ENCODE measurements around the gene COX7A1. TPM values are rescaled to one million over a fixed set of nuclear protein-coding genes. Genes with fewer than 3 reads are reported as not detected.

The COX7A1 gene
- total RNA-seq, 1 experiment from 2014 or later, result not detected

GRCh38 chr19:36150586-36150985, 1.7 kb downstream of the COX7A1 start:
- Histone ChIP-seq H3K27me3 (replicated peaks; ENCODE audit: control insufficient read depth, insufficient read depth, low read length) (no peaks in the 10 kb centered on the region), H3K4me1 (no peaks in the 10 kb centered on the region), H3K9me3 (no peaks in the 10 kb centered on the region), H3K36me3 (ENCODE audit: control insufficient read depth, insufficient read depth, low read length) (peaks cover 6% of the 10 kb centered on the region), H3K4me3 (ENCODE audit: low read depth, low read length) (no peak overlapping the region)
- Mint-ChIP-seq H3K4me1 (ENCODE audit: low read depth, unreplicated experiment) (peaks cover 3% of the 10 kb centered on the region), H3K27me3 (ENCODE audit: insufficient read depth, unreplicated experiment) (no peaks in the 10 kb centered on the region), H3K9me3 (ENCODE audit: unreplicated experiment) (no peaks in the 10 kb centered on the region), H3K36me3 (ENCODE audit: insufficient read depth, unreplicated experiment) (peaks cover 73% of the 10 kb centered on the region), H3K27ac (ENCODE audit: unreplicated experiment) (no peak overlapping the region), H3K4me3 (ENCODE audit: unreplicated experiment) (no peak overlapping the region)
- POLR2A ChIA-PET, result no interaction called here
- TF ChIP-seq, protein P1, sequence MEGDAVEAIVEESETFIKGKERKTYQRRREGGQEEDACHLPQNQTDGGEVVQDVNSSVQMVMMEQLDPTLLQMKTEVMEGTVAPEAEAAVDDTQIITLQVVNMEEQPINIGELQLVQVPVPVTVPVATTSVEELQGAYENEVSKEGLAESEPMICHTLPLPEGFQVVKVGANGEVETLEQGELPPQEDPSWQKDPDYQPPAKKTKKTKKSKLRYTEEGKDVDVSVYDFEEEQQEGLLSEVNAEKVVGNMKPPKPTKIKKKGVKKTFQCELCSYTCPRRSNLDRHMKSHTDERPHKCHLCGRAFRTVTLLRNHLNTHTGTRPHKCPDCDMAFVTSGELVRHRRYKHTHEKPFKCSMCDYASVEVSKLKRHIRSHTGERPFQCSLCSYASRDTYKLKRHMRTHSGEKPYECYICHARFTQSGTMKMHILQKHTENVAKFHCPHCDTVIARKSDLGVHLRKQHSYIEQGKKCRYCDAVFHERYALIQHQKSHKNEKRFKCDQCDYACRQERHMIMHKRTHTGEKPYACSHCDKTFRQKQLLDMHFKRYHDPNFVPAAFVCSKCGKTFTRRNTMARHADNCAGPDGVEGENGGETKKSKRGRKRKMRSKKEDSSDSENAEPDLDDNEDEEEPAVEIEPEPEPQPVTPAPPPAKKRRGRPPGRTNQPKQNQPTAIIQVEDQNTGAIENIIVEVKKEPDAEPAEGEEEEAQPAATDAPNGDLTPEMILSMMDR (IDR thresholded peaks at IDR 0.05; ENCODE audit: insufficient read depth in 1 of 2, low read depth in 1 of 2, low read length in 1 of 2, severe bottlenecking in 1 of 2, unreplicated experiment in 1 of 2), result no peak
- intact Hi-C loops (cut with micrococcal nuclease; ENCODE audit: unreplicated experiment), result no loop called here
- no TSS peak for BruUV-seq (replicated peaks)
- DNase-seq, result no peak
- CTCF ChIA-PET, result interaction anchor here (0.6 to 1.3 kb wide), 2 partner anchors 19 to 330 kb away, joined by 3 to 4 read pairs; no protein-coding TSS in a partner anchor

DNA sequence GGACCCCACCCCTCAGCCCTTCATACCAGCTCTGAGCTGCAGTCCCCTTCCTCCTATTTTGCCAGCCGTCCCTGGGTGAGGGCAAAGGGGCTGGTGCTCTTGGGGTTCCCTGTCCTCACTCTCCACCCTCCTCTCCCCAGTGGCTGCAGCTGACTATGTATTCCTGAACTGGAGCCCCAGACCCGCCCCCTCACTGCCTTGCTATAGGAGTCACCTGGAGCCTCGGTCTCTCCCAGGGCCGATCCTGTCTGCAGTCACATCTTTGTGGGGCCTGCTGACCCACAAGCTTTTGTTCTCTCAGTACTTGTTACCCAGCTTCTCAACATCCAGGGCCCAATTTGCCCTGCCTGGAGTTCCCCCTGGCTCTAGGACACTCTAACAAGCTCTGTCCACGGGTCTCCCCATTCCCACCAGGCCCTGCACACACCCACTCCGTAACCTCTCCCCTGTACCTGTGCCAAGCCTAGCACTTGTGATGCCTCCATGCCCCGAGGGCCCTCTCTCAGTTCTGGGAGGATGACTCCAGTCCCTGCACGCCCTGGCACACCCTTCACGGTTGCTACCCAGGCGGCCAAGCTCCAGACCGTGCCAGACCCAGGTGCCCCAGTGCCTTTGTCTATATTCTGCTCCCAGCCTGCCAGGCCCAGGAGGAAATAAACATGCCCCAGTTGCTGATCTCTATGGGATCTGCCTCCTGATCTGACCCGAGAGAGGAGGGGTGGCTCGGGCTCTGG, 2.4 kb downstream of the COX7A1 start:
- Mint-ChIP-seq H3K4me3 (ENCODE audit: unreplicated experiment) (no peak overlapping the region), H3K27ac (ENCODE audit: unreplicated experiment) (no peak overlapping the region), H3K36me3 (ENCODE audit: insufficient read depth, unreplicated experiment) (peaks cover 71% of the 10 kb centered on the region), H3K9me3 (ENCODE audit: unreplicated experiment) (no peaks in the 10 kb centered on the region), H3K27me3 (ENCODE audit: insufficient read depth, unreplicated experiment) (no peaks in the 10 kb centered on the region), H3K4me1 (ENCODE audit: low read depth, unreplicated experiment) (no peaks in the 10 kb centered on the region)
- intact Hi-C loops (cut with micrococcal nuclease; ENCODE audit: unreplicated experiment), result no loop called here
- DNase-seq, result no peak
- H3K27me3 ChIP-seq (replicated peaks; ENCODE audit: control insufficient read depth, insufficient read depth, low read length), result no peaks in the 10 kb centered on the region
- no peaks in the 10 kb centered on the region for H3K4me1 ChIP-seq
- H3K9me3 ChIP-seq, result no peaks in the 10 kb centered on the region
- H3K4me3 ChIP-seq (ENCODE audit: low read depth, low read length), result no peak overlapping the region
- H3K36me3 ChIP-seq (ENCODE audit: control insufficient read depth, insufficient read depth, low read length), result peaks cover 7% of the 10 kb centered on the region
- TSS peak; percentile 69 for BruUV-seq (replicated peaks)
- ChIA-PET CTCF (no interaction called here), POLR2A (no interaction called here)
- TF ChIP-seq, protein P1 (IDR thresholded peaks at IDR 0.05; ENCODE audit: insufficient read depth in 1 of 2, low read depth in 1 of 2, low read length in 1 of 2, severe bottlenecking in 1 of 2, unreplicated experiment in 1 of 2), result no peak

DNA sequence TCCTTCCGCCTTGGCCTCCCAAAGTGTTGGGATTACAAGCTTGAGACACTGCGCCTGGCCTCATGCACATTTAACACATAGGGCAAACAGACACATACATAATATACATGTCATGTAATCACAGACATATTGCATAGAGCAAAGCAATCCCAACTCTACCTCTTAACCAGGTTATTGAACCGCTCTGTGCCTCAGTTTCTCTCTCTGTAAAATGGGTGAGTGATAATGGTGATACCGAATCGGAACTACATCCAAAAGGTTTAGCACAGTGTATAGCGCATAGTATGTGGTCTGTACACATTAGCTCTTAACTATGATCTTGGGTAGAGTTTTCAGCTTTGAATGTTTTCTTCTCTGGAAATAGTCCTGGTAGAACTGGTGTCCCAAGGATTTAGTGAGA, 7.6 kb downstream of the COX7A1 start:
- TF ChIP-seq, protein P1 (IDR thresholded peaks at IDR 0.05; ENCODE audit: insufficient read depth in 1 of 2, low read depth in 1 of 2, low read length in 1 of 2, severe bottlenecking in 1 of 2, unreplicated experiment in 1 of 2), result no peak
- peaks cover 10% of the 10 kb centered on the region for H3K36me3 ChIP-seq (ENCODE audit: control insufficient read depth, insufficient read depth, low read length)
- ChIA-PET POLR2A (interaction anchor here (0.6 kb wide), 1 partner anchor 90 kb away, joined by 3 read pairs; no protein-coding TSS in a partner anchor), CTCF (no interaction called here)
- Mint-ChIP-seq H3K27ac (ENCODE audit: unreplicated experiment) (no peak overlapping the region), H3K36me3 (ENCODE audit: insufficient read depth, unreplicated experiment) (peaks cover 83% of the 10 kb centered on the region), H3K4me1 (ENCODE audit: low read depth, unreplicated experiment) (peaks cover 11% of the 10 kb centered on the region), H3K9me3 (ENCODE audit: unreplicated experiment) (peaks cover 9% of the 10 kb centered on the region), H3K4me3 (ENCODE audit: unreplicated experiment) (no peak overlapping the region), H3K27me3 (ENCODE audit: insufficient read depth, unreplicated experiment) (no peaks in the 10 kb centered on the region)
- no TSS peak for BruUV-seq (replicated peaks)
- DNase-seq, result no peak
- intact Hi-C loops (cut with micrococcal nuclease; ENCODE audit: unreplicated experiment), result no loop called here
- H3K27me3 ChIP-seq (replicated peaks; ENCODE audit: control insufficient read depth, insufficient read depth, low read length), result no peaks in the 10 kb centered on the region
- H3K9me3 ChIP-seq, result no peaks in the 10 kb centered on the region; the same call in 1 of the 2 replicates
- H3K4me1 ChIP-seq, result peaks cover 7% of the 10 kb centered on the region
- no peak overlapping the region for H3K4me3 ChIP-seq (ENCODE audit: low read depth, low read length)

All from Caco-2 (cell line).